HepG2 (cell line): ENCODE data around the gene TKTL1. TPM values are rescaled to one million over a fixed set of nuclear protein-coding genes. Genes with fewer than 3 reads are reported as not detected.

Experiments
- AKAP8 ChIP-seq: sonication (generic); formaldehyde crosslinking; IDR thresholded peaks from 2 replicates; pipeline ENCODE4 v1.5.1; 2020; ENCODE audit warnings: mild to moderate bottlenecking, missing genetic modification reagents
- GFI1 ChIP-seq: sonication (generic); formaldehyde crosslinking; IDR thresholded peaks from 2 replicates; pipeline ENCODE4 v1.5.0; 2020; ENCODE audit warnings: missing genetic modification reagents, mild to moderate bottlenecking, borderline replicate concordance
- HCFC1 ChIP-seq: fragments of 150-350 bp; IDR thresholded peaks from 2 replicates; pipeline ENCODE4 v1.6.1; 2014; ENCODE audit warnings: low read depth, low read length
- IRF2 ChIP-seq: IDR thresholded peaks from 2 replicates; pipeline ENCODE4 v1.6.1; 2018; ENCODE audit warnings: missing genetic modification reagents, missing compliant biosample characterization
- MED1 ChIP-seq: sonication (generic); formaldehyde crosslinking; IDR thresholded peaks from 2 replicates; pipeline ENCODE4 v1.4.0; 2020; ENCODE audit warnings: missing genetic modification reagents
- PATZ1 ChIP-seq: sonication (generic); formaldehyde crosslinking; IDR thresholded peaks from 2 replicates; pipeline ENCODE4 v1.4.0; 2020; ENCODE audit warnings: missing genetic modification reagents
- POLR2AphosphoS5 ChIP-seq: IDR thresholded peaks from 2 replicates; pipeline ENCODE4 v1.6.1; 2012; ENCODE audit warnings: low read depth, low read length
- RFXAP ChIP-seq: sonication (generic); formaldehyde crosslinking; IDR thresholded peaks from 2 replicates; pipeline ENCODE4 v1.4.0; 2020; ENCODE audit warnings: missing genetic modification reagents, borderline replicate concordance
- TOE1 ChIP-seq: sonication (generic); formaldehyde crosslinking; IDR thresholded peaks from 2 replicates; pipeline ENCODE4 v1.4.0; 2020; ENCODE audit warnings: mild to moderate bottlenecking, missing genetic modification reagents
- UBTF ChIP-seq: sonication (generic); formaldehyde crosslinking; IDR thresholded peaks from 2 replicates; pipeline ENCODE4 v1.4.0; 2020; ENCODE audit warnings: mild to moderate bottlenecking, missing genetic modification reagents
- YY1 ChIP-seq: IDR thresholded peaks from 2 replicates; pipeline ENCODE4 v1.6.1; 2011; ENCODE audit warnings: low read length, low read depth, moderate library complexity, mild to moderate bottlenecking; ENCODE audit not compliant: insufficient read depth, insufficient replicate concordance
- ZIK1 ChIP-seq: sonication (generic); formaldehyde crosslinking; IDR thresholded peaks from 2 replicates; pipeline ENCODE4 v1.5.0; 2020; ENCODE audit warnings: mild to moderate bottlenecking, low read depth, missing genetic modification reagents, borderline replicate concordance
- ZMYM4 ChIP-seq: sonication (generic); formaldehyde crosslinking; IDR thresholded peaks from 2 replicates; pipeline ENCODE4 v1.8.1; 2023; ENCODE audit warnings: mild to moderate bottlenecking, missing genetic modification reagents
- ZNF335 ChIP-seq: sonication (generic); formaldehyde crosslinking; IDR thresholded peaks from 2 replicates; pipeline ENCODE4 v1.4.0; 2020; ENCODE audit warnings: missing genetic modification reagents
- ZNF563 ChIP-seq: sonication (generic); formaldehyde crosslinking; IDR thresholded peaks from 2 replicates; pipeline ENCODE4 v1.8.0; 2022; ENCODE audit warnings: mild to moderate bottlenecking, moderate library complexity, missing genetic modification reagents
- ZNF792 ChIP-seq: IDR thresholded peaks from 2 replicates; pipeline ENCODE4 v1.6.1; 2016
- ZXDC ChIP-seq: sonication (generic); formaldehyde crosslinking; IDR thresholded peaks from 2 replicates; pipeline ENCODE4 v1.5.0; 2020; ENCODE audit warnings: mild to moderate bottlenecking, missing genetic modification reagents
- polyA plus RNA-seq, 8 experiments: library from polyadenylated mRNA; depleted of rRNA in 3 of 8; stranded (reverse) in 7 of 8; unstranded in 1 of 8; fragments of >200 nt; fragmentation: Illumina TruSeq in 4 of 8; extraction: Trizol in 4 of 8; gene quantifications; 2 replicates each; pipeline versions ENCODE4 v1.2.1 to v1.2.3, GENCODE V29; 2011 to 2016; ENCODE audit warnings: low read depth in 4 of 8, missing spikeins in 1 of 8, mixed read lengths in 1 of 8; ENCODE audit not compliant: insufficient read depth in 1 of 8
- total RNA-seq, 5 experiments: library from RNA; depleted of rRNA; stranded (reverse); fragments of >200 nt; fragmentation: Illumina TruSeq; extraction: Trizol; gene quantifications; 2 replicates each; pipeline ENCODE4 v1.2.3, GENCODE V29; 2016; ENCODE audit warnings: low read depth in 1 of 5
- TF ChIP-seq, protein P1 (sequence below): IDR thresholded peaks from 2 replicates; pipeline ENCODE4 v1.6.1; 2016; ENCODE audit warnings: control low read depth

Gene TKTL1
- total and polyA plus RNA-seq, 2 of the 13 experiments (the other 11 are each of a cell fraction or from before 2014, with no cell fraction given): not detected

- TF ChIP-seq ZXDC (0 out of 2 replicates have a peak, but pooled peaks have one; percentile 21), GFI1 (CRISPR knock-in tag) (no peak), POLR2AphosphoS5 (no peak; the same call in 1 of the 2 replicates), ZMYM4 (CRISPR knock-in tag) (no peak; the same call in 1 of the 2 replicates), RFXAP (0 out of 2 replicates have a peak, but pooled peaks have one; percentile 41), MED1 (CRISPR knock-in tag) (no peak), TOE1 (CRISPR knock-in tag) (no peak), AKAP8 (CRISPR knock-in tag) (peak; percentile 85), ZNF792 (CRISPR knock-in tag) (0 out of 2 replicates have a peak, but pooled peaks have one; percentile 6), UBTF (CRISPR knock-in tag) (peak; percentile 39; the same call in 1 of the 2 replicates), ZIK1 (0 out of 2 replicates have a peak, but pooled peaks have one; percentile 51), IRF2 (CRISPR knock-in tag) (no peak; the same call in 1 of the 2 replicates), HCFC1 (peak; percentile 15; the same call in 1 of the 2 replicates), ZNF563 (CRISPR knock-in tag) (no peak; the same call in 1 of the 2 replicates), PATZ1 (no peak), YY1 (no peak), ZNF335 (CRISPR knock-in tag) (no peak)
- TF ChIP-seq, protein P1, sequence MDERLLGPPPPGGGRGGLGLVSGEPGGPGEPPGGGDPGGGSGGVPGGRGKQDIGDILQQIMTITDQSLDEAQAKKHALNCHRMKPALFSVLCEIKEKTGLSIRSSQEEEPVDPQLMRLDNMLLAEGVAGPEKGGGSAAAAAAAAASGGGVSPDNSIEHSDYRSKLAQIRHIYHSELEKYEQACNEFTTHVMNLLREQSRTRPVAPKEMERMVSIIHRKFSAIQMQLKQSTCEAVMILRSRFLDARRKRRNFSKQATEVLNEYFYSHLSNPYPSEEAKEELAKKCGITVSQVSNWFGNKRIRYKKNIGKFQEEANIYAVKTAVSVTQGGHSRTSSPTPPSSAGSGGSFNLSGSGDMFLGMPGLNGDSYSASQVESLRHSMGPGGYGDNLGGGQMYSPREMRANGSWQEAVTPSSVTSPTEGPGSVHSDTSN (CRISPR knock-in tag): no peak
Observed at GRCh38 chrX:154378799-154379568, 83.4 kb downstream of the TKTL1 start, which contains the start of gene EMD (continued).
